Right forelimb (tissue), 1 donor: ENCODE results near the gene SRP68.

ENCODE experiments used
- DNase-seq: peaks from one replicate; pipeline ENCODE4 v3.0.0-alpha.2; 2018

Gene SRP68

GRCh38 chr17:76017481-76018339, 54.6 kb downstream of the SRP68 start:
- no peak for DNase-seq

- DNase-seq: no peak
Observed at GRCh38 chr17:76014925-76015261, 57.4 kb downstream of the SRP68 start.

DNA sequence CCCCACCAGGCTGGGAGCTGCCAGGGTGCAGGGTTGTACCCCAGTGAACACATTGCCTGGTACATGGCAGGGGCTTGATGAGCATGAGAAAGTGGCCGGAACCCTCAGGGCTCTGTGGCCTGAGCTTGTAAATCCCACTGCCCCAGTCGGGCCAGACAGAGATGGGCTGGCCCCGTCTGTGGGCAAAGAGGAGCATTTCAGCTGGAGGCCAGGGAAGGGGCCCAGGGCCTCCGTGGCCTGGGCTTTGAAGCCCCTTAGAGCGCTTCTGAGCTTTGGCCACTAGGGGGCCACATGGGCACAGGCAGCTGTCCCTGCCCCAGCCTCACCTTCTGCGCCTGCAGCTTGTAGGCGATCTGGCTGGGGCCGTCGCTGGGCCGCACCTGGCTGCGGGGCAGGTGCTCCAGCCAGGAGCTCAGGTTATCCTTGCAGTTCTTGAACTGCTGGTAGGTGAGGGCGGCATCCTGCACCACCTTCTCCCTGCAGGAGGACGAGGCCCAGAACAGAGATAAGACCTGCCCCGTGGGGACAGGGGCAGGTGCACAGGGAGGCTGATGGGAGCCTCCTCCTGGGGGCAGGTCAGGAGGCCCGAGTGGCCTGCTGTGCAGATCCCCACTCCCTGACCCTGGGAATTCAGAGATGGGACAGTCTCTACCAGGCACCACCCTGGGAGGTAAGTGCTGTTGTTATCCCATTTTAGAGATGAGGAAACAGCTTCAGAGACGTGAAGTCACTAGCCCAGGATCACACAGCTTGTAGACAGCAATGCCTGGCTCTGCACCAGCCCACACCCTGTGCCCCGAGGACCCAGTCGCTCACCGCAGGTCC, 58.0 kb downstream of the SRP68 start:
- DNase-seq: peak; percentile 74

DNA sequence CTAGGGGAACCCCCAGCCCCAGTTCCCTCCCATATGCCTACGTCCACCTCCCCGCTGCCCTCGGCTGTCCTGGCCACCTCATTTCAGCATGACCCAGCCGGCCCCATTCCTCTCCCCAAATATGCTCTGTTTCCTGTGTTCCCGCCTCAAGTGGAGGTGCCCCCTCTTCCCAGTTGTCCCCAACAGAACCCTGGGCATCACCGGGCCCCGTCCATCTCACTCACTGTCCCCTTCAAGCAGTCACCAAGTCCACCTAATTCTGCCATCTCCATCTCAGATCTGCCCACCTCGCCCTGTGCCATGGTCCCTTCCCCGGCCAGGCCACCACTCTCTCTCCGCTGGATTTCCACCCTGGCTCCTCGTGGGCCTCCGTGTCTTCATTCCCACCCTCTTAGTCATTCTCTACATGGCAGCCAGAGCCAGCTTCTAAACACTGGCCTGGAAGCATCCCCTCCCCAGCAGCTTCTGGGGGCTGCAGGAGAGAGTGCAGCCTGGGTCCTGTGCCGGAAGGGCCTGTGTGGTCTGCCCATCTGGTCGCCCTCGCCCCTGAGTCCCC, 58.9 kb downstream of the SRP68 start:
- DNase-seq: no peak

- no peak for DNase-seq
Observed at GRCh38 chr17:76011951-76012350, 60.4 kb downstream of the SRP68 start.

GRCh38 chr17:76009969-76010661, 62.2 kb downstream of the SRP68 start:
- no peak for DNase-seq

- DNase-seq: no peak
Observed at GRCh38 chr17:76009447-76009846, 62.9 kb downstream of the SRP68 start.

GRCh38 chr17:76008630-76009425, 63.5 kb downstream of the SRP68 start:
- no peak for DNase-seq

- no peak for DNase-seq
Observed at GRCh38 chr17:76008208-76008607, 64.1 kb downstream of the SRP68 start.

GRCh38 chr17:76007850-76008165, 64.5 kb downstream of the SRP68 start:
- DNase-seq: no peak

- DNase-seq: no peak
Observed at GRCh38 chr17:76007131-76007849, 65.0 kb downstream of the SRP68 start.

DNA sequence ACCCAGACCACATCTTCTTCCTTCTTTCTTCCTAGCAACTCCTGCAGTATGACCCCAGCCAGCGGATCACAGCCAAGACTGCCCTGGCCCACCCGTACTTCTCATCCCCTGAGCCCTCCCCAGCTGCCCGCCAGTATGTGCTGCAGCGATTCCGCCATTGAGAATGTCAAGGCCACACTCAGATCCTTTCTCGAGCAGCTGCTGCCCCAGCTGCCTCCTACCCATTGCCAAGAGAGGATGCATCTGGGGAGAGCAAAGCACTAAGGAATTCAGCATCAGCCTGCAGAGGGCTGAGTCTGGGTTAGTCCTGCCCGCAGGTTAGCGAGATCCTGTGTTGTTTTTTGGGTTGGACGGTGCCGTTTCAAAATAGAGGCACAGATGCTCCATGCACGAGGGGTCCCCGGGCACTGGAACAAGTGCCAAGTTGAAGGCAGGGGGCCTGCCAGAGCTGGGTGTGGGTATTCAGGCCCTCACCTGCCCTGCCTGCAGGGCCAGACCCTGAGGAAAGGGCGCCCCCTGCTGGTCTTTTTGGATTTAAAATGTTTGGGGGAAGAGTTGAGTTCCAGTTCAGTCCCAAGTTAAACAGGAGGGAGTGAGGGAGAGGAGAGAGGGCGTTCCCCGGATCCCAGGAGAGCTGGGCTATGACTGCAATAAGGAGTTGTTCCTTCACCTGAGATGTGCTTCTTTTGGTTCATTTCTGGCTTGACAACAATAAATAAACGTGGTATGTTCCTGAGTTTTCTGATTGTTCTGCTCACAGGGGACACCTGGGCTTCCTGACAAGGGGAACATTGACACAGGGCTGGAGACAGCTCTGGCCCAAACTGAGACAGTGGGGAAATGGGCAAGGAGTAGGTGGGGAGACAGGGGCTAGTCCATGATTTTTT, 66.8 kb downstream of the SRP68 start:
- peak; percentile 86 for DNase-seq

- DNase-seq: no peak
Observed at GRCh38 chr17:76004750-76005262, 67.5 kb downstream of the SRP68 start.

DNA sequence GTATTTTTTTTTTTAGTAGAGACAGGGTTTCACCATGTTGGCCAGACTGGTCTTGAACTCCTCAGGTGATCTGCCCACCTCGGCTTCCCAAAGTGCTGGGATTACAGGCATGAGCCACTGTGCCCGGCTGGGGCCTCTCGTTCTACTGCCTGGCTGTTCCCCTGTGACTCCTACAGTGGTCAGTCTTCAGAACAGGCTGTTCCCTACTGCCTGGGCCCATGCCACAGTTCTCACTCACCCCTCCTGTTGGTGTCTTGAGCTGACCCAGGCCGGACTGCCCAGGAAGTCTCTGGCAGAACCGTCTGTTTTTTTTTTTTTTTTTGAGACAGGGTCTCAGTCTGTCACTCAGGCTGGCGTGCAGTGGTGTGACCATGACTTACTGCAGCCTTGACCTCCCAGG, 68.4 kb downstream of the SRP68 start:
- DNase-seq: no peak

DNA sequence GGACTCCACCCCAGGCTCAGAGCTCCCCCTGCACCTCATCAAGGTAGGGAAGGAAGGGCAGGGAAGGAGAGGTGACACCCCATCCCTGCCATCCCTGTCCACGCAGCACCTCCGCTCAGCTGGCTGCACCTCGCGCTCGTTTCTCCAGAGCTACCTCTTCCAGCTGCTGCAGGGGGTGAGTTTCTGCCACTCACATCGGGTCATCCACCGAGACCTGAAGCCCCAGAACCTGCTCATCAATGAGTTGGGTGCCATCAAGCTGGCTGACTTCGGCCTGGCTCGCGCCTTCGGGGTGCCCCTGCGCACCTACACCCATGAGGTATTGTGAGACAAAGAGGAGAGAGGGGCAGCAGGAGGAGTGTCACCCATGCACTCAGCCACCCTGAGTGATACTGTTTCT, 70.2 kb downstream of the SRP68 start:
- DNase-seq: no peak

DNA sequence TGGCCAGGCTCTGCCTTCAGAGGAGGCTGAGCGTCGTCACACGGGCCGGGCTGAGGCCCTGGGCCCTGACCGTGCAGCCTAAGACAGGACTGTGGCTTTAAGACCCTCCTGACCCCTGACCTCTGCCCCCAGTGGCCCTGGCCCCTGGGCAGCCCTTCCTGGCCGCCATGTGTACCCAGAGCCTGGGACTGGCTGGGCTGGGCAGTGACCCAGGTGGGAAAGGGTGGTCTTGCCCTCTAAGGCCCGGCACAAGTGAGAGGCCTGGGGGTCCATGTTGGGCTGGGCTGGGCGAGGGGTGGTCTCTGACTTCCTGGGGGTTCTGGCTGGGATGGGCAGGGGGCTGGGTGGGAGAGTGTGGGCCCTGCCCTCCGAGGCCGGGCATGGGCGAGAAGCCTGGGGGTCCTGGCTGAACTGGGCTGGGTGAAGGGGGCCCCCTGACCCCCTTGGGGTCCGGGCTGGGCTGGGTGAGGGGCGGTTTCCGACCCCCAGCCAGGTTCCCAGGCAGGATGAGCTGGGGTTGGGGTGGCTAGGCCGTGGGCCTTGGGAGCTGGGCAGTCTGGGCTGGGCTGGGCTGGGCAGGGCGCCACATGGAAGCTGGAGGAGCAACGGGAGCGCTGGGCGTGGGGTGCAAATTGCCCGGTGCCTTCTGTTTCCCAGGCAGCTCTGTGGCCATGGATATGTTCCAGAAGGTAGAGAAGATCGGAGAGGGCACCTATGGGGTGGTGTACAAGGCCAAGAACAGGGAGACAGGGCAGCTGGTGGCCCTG, 71.4 kb downstream of the SRP68 start, which contains the start of gene CDK3:
Gene CDK3, plus strand, starts transcription at position 101 of the 767 bp plus-strand sequence. Its CDS starts 571 bp downstream, at position 672.
- DNase-seq: no peak

DNA sequence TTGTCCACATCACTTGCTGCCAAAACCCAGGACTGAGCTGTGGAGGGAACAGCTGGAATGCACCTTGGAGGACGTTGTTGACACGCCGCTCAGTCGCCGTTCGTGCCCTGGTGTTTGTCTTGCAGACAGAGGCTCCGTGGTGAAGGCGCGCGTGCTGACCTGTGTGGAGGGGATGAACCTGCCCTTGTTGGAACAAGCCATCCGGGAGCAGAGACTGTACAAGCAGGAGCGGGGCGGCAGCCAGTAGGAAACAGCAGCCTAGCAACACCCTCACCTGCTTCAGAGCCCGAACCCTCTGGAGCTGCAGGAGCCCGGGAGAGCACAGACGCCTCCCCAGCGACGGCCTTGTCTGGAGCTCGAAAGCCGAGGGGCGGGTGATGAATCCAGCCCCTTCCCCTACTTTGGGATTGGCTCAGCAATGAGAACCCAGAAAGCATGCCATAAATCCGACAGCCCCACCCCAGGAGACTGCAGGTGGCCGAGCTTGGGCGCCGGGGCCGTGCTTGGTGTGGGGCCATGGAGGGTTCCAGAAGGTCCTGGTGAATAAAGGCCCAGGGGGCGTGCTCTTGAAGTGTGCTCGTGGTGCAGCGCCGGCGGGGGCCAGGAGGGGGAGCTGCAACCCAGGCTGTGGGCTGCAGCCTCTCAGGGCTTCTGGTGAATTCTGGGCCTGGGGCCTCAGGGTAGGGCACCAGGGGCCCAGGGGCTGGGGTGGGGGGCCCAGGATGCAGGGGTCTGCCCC, 72.1 kb downstream of the SRP68 start:
- DNase-seq: no peak

DNA sequence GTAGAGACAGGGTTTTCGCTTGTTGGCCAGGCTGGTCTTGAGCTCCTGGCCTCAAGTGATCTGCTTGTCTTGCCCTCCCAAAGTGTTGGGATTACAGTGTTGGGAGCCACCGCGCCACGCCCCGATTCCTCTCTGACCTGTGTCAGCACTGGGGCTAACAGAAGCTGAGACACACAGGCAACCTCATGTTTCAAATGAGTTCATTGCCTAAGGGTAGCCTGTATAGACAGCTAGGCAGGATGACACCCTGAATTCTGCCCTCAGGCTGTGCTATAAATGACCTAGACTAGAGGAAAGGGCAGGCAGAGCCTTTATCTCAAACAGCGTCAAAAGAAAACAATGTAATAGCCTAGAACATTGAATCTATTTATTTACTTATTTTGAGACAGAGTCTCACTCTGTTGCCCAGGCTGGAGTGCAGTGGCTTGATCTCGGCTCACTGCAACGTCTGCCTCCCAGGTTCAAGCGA, 74.0 kb downstream of the SRP68 start:
- DNase-seq: no peak
